Measurements from ENCODE around the gene GATA6. TPM values are rescaled to one million over a fixed set of nuclear protein-coding genes. Genes with fewer than 3 reads are reported as not detected.
A peak's percentile ranks its signal among the peaks of the same experiment; 100 is the strongest.

Gene GATA6
- total RNA-seq, 1 donor from 2014 or later = 106 TPM

DNA sequence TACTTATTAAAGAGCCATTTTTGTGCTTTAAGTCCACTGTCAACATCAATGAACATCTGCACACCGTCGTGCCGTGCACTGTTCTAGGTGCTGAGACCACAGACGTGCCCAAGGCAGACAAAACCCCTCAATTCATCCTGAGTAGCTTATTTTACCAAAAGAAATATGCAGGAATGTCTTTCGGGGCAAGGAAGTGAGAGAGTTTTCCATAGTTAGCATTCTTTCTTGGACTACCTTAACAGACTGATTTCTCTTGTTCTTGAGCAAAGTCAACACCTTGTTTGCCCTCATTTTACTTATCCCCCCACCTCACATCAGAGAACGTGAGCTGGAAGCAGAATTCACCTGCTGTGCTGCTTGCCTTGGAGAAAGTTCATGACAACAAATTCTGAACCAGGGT lies 69.3 kb downstream of the GATA6 start:
- H3K27ac Mint-ChIP-seq = no peak overlapping the region
- H3K4me3 Mint-ChIP-seq = no peak overlapping the region
- TF ChIP-seq CTCF (IDR thresholded peaks at IDR 0.05; ENCODE audit: unreplicated experiment) = no peak

GRCh38 chr18:22241921-22242361 lies 72.6 kb downstream of the GATA6 start:
- Mint-ChIP-seq H3K4me1 (peaks cover 31% of the 10 kb centered on the region), H3K9me3 (peaks cover 1% of the 10 kb centered on the region)
- no peak for TF ChIP-seq CTCF (IDR thresholded peaks at IDR 0.05; ENCODE audit: unreplicated experiment)

More for the DNA sequence above, 69.3 kb downstream of the GATA6 start:
- no peaks in the 10 kb centered on the region for H3K27me3 Mint-ChIP-seq (ENCODE audit: low read depth)
- H3K36me3 Mint-ChIP-seq = no peaks in the 10 kb centered on the region
- peaks cover 3% of the 10 kb centered on the region for H3K9me3 Mint-ChIP-seq
- H3K4me1 Mint-ChIP-seq = peaks cover 31% of the 10 kb centered on the region
- no peak for DNase-seq (ENCODE audit: low spot score in 2 of 2, unreplicated experiment in 2 of 2)

GRCh38 chr18:22243513-22243912 lies 74.1 kb downstream of the GATA6 start:
- H3K4me3 Mint-ChIP-seq = no peak overlapping the region
- no peak for DNase-seq (ENCODE audit: low spot score in 2 of 2, unreplicated experiment in 2 of 2)

More at GRCh38 chr18:22241921-22242361, 72.6 kb downstream of the GATA6 start:
- DNase-seq (ENCODE audit: low spot score in 2 of 2, unreplicated experiment in 2 of 2) = no peak
- no peaks in the 10 kb centered on the region for H3K36me3 Mint-ChIP-seq
- peaks cover 7% of the 10 kb centered on the region for H3K27me3 Mint-ChIP-seq (ENCODE audit: low read depth)
- H3K27ac Mint-ChIP-seq = peak overlapping the region; percentile 12
- H3K4me3 Mint-ChIP-seq = no peak overlapping the region

DNA sequence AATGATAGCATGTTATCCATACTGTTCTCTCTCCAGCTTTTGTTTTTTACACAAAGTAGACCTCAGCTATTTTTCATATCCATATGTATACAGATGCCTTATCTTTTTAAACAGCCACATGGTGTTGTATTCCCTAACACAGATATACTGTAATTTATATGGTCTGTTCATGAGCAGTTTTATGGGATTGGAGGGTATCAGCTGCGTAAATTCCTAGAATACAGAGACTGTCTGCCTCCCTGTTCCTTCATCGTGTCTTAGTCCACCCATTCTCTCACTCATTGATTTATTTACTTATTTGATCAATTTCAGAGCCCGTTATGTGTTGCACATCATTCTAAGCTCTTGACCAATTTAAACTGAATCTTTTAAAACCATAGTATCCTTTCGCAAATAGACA lies 80.6 kb downstream of the GATA6 start:
- DNase-seq (ENCODE audit: low spot score in 2 of 2, unreplicated experiment in 2 of 2) = no peak
- no peak overlapping the region for H3K4me3 Mint-ChIP-seq
- H3K36me3 Mint-ChIP-seq = no peaks in the 10 kb centered on the region
- peaks cover 37% of the 10 kb centered on the region for H3K27me3 Mint-ChIP-seq (ENCODE audit: low read depth)
- no peaks in the 10 kb centered on the region for H3K9me3 Mint-ChIP-seq
- no peak overlapping the region for H3K27ac Mint-ChIP-seq
- no peak for TF ChIP-seq CTCF (IDR thresholded peaks at IDR 0.05; ENCODE audit: unreplicated experiment)
- peaks cover 32% of the 10 kb centered on the region for H3K4me1 Mint-ChIP-seq

More at GRCh38 chr18:22243513-22243912, 74.1 kb downstream of the GATA6 start:
- Mint-ChIP-seq H3K27me3 (ENCODE audit: low read depth) (peaks cover 18% of the 10 kb centered on the region), H3K4me1 (peaks cover 24% of the 10 kb centered on the region), H3K27ac (no peak overlapping the region), H3K9me3 (no peaks in the 10 kb centered on the region), H3K36me3 (no peaks in the 10 kb centered on the region)
- TF ChIP-seq CTCF (IDR thresholded peaks at IDR 0.05; ENCODE audit: unreplicated experiment) = no peak

- no peak overlapping the region for H3K4me3 Mint-ChIP-seq
- no peak for DNase-seq (ENCODE audit: low spot score in 2 of 2, unreplicated experiment in 2 of 2)
- no peak for TF ChIP-seq CTCF (IDR thresholded peaks at IDR 0.05; ENCODE audit: unreplicated experiment)
- no peak overlapping the region for H3K27ac Mint-ChIP-seq
- no peaks in the 10 kb centered on the region for H3K36me3 Mint-ChIP-seq
- H3K27me3 Mint-ChIP-seq (ENCODE audit: low read depth) = peaks cover 39% of the 10 kb centered on the region
- no peaks in the 10 kb centered on the region for H3K9me3 Mint-ChIP-seq
- H3K4me1 Mint-ChIP-seq = peaks cover 32% of the 10 kb centered on the region
These were observed 81.2 kb downstream of the GATA6 start for GRCh38 chr18:22250591-22250996.

Other genes starting within 250 kb of the GATA6 start
- 0.07 to 0.13 TPM (median 0.11 TPM) in 3 replicates for gene CTAGE1, start 248.3 kb downstream of the GATA6 start, total RNA-seq